ENCODE measurements around the gene CD86.

The CD86 gene

DNA sequence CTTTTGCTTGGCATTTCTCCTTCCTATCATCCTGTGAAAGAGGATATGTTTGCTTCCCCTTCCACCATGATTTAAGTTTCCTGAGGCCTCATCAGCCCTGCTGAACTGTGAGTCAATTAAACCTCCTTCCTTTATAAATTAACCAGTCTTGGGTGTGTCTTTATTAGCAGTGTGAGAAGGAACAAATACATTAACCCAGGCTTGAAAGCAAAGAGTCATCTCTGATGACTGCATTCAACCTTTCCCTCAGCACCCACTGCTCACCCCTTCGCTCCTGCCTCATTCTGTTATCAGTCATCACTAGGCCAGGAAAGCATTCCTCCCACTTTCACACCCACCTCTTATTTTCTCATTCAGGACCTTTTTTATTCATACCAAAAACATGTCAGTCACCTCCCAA lies 68.7 kb downstream of the CD86 start:
- no peak for TF ChIP-seq FOXP2 (optimal IDR thresholded peaks at IDR 0.05; ENCODE audit: borderline replicate concordance, extremely low read depth, extremely low read length, insufficient read depth)

GRCh38 chr3:122132949-122133540 lies 77.9 kb downstream of the CD86 start:
- TF ChIP-seq POLR2AphosphoS5 (IDR thresholded peaks at IDR 0.05; ENCODE audit: low read depth, low read length) (no peak), TAF1 (IDR thresholded peaks at IDR 0.05; ENCODE audit: borderline replicate concordance, insufficient read depth, low read length) (no peak), SIN3A (IDR thresholded peaks at IDR 0.05; ENCODE audit: borderline replicate concordance, insufficient read depth, low read length) (no peak), FOXP2 (optimal IDR thresholded peaks at IDR 0.05; ENCODE audit: borderline replicate concordance, extremely low read depth, extremely low read length, insufficient read depth) (no peak)
- TF ChIP-seq, protein P1, sequence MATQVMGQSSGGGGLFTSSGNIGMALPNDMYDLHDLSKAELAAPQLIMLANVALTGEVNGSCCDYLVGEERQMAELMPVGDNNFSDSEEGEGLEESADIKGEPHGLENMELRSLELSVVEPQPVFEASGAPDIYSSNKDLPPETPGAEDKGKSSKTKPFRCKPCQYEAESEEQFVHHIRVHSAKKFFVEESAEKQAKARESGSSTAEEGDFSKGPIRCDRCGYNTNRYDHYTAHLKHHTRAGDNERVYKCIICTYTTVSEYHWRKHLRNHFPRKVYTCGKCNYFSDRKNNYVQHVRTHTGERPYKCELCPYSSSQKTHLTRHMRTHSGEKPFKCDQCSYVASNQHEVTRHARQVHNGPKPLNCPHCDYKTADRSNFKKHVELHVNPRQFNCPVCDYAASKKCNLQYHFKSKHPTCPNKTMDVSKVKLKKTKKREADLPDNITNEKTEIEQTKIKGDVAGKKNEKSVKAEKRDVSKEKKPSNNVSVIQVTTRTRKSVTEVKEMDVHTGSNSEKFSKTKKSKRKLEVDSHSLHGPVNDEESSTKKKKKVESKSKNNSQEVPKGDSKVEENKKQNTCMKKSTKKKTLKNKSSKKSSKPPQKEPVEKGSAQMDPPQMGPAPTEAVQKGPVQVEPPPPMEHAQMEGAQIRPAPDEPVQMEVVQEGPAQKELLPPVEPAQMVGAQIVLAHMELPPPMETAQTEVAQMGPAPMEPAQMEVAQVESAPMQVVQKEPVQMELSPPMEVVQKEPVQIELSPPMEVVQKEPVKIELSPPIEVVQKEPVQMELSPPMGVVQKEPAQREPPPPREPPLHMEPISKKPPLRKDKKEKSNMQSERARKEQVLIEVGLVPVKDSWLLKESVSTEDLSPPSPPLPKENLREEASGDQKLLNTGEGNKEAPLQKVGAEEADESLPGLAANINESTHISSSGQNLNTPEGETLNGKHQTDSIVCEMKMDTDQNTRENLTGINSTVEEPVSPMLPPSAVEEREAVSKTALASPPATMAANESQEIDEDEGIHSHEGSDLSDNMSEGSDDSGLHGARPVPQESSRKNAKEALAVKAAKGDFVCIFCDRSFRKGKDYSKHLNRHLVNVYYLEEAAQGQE (IDR thresholded peaks at IDR 0.05; ENCODE audit: insufficient read depth in 1 of 2, low read depth in 2 of 2, low read length in 2 of 2), result no peak

DNA sequence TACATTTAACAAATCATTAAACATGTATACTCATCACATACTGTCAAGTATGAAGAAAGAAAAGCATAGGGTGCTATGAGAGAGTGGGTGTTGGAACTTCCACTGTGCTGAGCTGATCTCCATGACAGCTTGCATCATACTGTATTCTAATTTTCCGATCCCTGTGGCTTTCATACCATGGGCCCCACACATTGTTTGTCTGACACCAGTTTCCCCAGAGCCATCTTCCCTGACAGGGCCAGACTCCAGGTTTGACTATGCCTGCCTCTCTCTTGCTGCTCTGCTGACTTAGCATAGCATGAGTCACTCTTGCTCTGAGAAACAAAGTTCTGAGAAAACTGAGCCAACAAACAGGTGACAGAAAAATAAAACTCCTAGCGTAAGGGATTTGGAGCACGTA lies 91.3 kb downstream of the CD86 start:
- TF ChIP-seq FOXP2 (optimal IDR thresholded peaks at IDR 0.05; ENCODE audit: borderline replicate concordance, extremely low read depth, extremely low read length, insufficient read depth) (no peak), TAF1 (IDR thresholded peaks at IDR 0.05; ENCODE audit: borderline replicate concordance, insufficient read depth, low read length) (no peak), POLR2AphosphoS5 (IDR thresholded peaks at IDR 0.05; ENCODE audit: low read depth, low read length) (no peak), SIN3A (IDR thresholded peaks at IDR 0.05; ENCODE audit: borderline replicate concordance, insufficient read depth, low read length) (no peak)
- TF ChIP-seq, protein P1 (IDR thresholded peaks at IDR 0.05; ENCODE audit: insufficient read depth in 1 of 2, low read depth in 2 of 2, low read length in 2 of 2), result no peak

DNA sequence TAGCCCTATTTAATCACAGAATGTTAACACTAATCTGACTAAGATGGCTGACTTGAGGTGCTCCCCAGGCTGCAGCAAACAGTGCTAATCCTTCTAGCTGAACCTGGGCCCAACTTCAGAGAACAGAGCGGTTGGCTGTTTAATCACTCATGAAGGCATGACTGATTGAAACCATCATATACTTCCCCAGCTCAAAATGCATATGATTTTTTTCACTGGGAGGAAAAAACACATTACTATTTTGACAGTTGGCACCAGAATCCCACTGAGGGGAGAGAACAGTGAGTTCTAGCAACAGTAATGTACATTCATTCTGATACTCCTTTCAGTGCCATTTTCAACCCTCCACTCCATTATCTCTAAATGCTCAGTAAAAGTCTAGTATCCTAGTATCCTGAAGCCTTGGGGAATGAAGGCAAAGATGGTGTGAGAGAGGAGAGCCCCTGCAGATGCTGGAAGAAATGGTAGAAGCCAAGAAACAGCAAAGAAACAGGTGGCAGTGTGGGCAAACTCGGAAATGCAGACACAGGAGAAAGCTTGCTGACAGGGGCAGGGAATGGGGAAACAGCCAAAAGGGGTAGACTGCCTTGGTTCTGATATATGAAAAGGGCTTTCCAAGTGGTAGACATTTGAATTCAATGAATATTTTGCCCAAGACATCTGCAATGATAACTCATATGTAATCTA lies 93.9 kb downstream of the CD86 start:
- TF ChIP-seq FOXP2 (optimal IDR thresholded peaks at IDR 0.05; ENCODE audit: borderline replicate concordance, extremely low read depth, extremely low read length, insufficient read depth) (no peak), TAF1 (IDR thresholded peaks at IDR 0.05; ENCODE audit: borderline replicate concordance, insufficient read depth, low read length) (no peak), SIN3A (IDR thresholded peaks at IDR 0.05; ENCODE audit: borderline replicate concordance, insufficient read depth, low read length) (no peak), POLR2AphosphoS5 (IDR thresholded peaks at IDR 0.05; ENCODE audit: low read depth, low read length) (no peak)
- TF ChIP-seq, protein P1 (IDR thresholded peaks at IDR 0.05; ENCODE audit: insufficient read depth in 1 of 2, low read depth in 2 of 2, low read length in 2 of 2), result no peak

GRCh38 chr3:122151480-122151879 lies 96.3 kb downstream of the CD86 start:
- TF ChIP-seq TAF1 (IDR thresholded peaks at IDR 0.05; ENCODE audit: borderline replicate concordance, insufficient read depth, low read length) (no peak), FOXP2 (optimal IDR thresholded peaks at IDR 0.05; ENCODE audit: borderline replicate concordance, extremely low read depth, extremely low read length, insufficient read depth) (no peak), POLR2AphosphoS5 (IDR thresholded peaks at IDR 0.05; ENCODE audit: low read depth, low read length) (no peak), SIN3A (IDR thresholded peaks at IDR 0.05; ENCODE audit: borderline replicate concordance, insufficient read depth, low read length) (no peak)
- TF ChIP-seq, protein P1 (IDR thresholded peaks at IDR 0.05; ENCODE audit: insufficient read depth in 1 of 2, low read depth in 2 of 2, low read length in 2 of 2), result no peak
